WTC11 (cell line): ENCODE measurements around the gene ADGRA1.

ENCODE experiments used
- FOXP1 ChIP-seq: sonication (generic); formaldehyde crosslinking; IDR thresholded peaks from 2 replicates; pipeline ENCODE4 v1.8.0; 2022; ENCODE audit warnings: missing genetic modification reagents, mild to moderate bottlenecking, moderate library complexity, borderline replicate concordance
- GTF2I ChIP-seq: fragments of 250-450 bp; sonication (Bioruptor Pico); conservative IDR thresholded peaks from 2 replicates; pipeline ENCODE4 v1.4.0; 2021; ENCODE audit warnings: mild to moderate bottlenecking
- JUN ChIP-seq: sonication (generic); formaldehyde crosslinking; IDR thresholded peaks from 2 replicates; pipeline ENCODE4 v1.8.0; 2023; ENCODE audit warnings: mild to moderate bottlenecking, missing genetic modification reagents
- MYBL2 ChIP-seq: sonication (generic); formaldehyde crosslinking; IDR thresholded peaks from 2 replicates; pipeline ENCODE4 v1.8.1; 2023; ENCODE audit warnings: mild to moderate bottlenecking, moderate library complexity, missing genetic modification reagents
- NFYB ChIP-seq: sonication (generic); formaldehyde crosslinking; conservative IDR thresholded peaks from 2 replicates; pipeline ENCODE4 v1.8.0; 2022; ENCODE audit warnings: low read depth, missing genetic modification reagents
- NR1H2 ChIP-seq: sonication (generic); formaldehyde crosslinking; IDR thresholded peaks from 2 replicates; pipeline ENCODE4 v1.9.0; 2021; ENCODE audit warnings: mild to moderate bottlenecking, moderate library complexity, missing genetic modification reagents
- SP1 ChIP-seq: sonication (generic); formaldehyde crosslinking; conservative IDR thresholded peaks from 2 replicates; pipeline ENCODE4 v1.8.1; 2022; ENCODE audit warnings: missing genetic modification reagents
- ZNF121 ChIP-seq: sonication (generic); formaldehyde crosslinking; IDR thresholded peaks from 2 replicates; pipeline ENCODE4 v1.8.0; 2023; ENCODE audit warnings: missing genetic modification reagents
- ZNF232 ChIP-seq: sonication (generic); formaldehyde crosslinking; IDR thresholded peaks from 2 replicates; pipeline ENCODE4 v1.8.0; 2022; ENCODE audit warnings: mild to moderate bottlenecking, missing genetic modification reagents
- TF ChIP-seq, protein P1 (sequence below): fragments of 200-600 bp; IDR thresholded peaks from 2 replicates; pipeline ENCODE4 v1.8.0; 2022; ENCODE audit warnings: antibody characterized with exemption
- TF ChIP-seq, protein P2 (sequence below): sonication (generic); formaldehyde crosslinking; IDR thresholded peaks from 2 replicates; pipeline ENCODE4 v1.8.1; 2022; ENCODE audit warnings: missing genetic modification reagents, borderline replicate concordance
- TF ChIP-seq, protein P3 (sequence below): sonication (generic); formaldehyde crosslinking; IDR thresholded peaks from 2 replicates; pipeline ENCODE4 v1.8.1; 2023; ENCODE audit warnings: mild to moderate bottlenecking, missing genetic modification reagents, borderline replicate concordance
- TF ChIP-seq, protein P4 (sequence below): sonication (generic); formaldehyde crosslinking; IDR thresholded peaks from 2 replicates; pipeline ENCODE4 v1.8.1; 2023; ENCODE audit warnings: mild to moderate bottlenecking, moderate library complexity, missing genetic modification reagents

DNA sequence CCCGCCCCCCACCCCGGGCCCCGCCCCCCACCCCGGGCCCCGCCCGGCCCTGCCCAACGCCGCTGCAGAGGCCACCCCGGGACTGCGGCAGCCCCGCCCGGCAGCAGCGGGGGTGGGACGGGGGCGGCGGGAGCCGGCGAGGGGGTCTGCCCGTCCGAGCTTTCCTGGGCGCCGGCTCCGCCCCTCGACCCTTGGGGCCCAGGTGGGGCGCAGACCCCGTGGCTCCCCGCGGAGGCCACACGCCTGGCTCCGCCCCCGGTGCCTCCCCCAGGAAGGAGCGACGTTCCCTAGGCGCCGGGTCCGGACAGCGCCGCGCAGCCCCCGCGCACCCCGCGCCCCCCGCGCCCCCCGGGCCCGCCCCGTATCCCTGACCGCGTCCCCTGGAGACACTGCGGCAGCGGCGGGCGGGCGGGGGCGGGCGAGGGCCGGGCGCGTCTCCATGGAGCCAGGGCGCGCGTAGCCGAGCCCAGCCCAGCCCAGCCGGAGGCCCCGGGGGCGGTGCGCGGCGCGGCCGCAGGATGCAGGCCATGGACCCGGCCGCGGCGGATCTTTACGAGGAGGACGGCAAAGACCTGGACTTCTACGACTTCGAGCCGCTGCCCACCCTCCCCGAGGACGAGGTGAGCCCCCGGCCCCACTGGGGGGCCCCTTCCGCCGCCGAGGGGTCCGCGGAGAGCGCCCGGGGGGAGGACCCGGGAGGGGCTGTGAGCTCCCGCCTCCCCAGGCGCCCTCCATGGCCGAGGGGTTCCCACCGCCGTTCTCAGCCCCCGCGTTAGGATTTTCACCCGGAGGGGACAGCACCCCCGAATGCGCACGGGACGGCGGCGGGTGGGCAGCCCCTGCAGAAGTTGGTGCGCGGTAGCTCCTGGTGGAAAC, 72.5 kb downstream of the ADGRA1 start, which contains the start of gene KNDC1:
- no peak for TF ChIP-seq FOXP1 (CRISPR knock-in tag)
- TF ChIP-seq, protein P1, sequence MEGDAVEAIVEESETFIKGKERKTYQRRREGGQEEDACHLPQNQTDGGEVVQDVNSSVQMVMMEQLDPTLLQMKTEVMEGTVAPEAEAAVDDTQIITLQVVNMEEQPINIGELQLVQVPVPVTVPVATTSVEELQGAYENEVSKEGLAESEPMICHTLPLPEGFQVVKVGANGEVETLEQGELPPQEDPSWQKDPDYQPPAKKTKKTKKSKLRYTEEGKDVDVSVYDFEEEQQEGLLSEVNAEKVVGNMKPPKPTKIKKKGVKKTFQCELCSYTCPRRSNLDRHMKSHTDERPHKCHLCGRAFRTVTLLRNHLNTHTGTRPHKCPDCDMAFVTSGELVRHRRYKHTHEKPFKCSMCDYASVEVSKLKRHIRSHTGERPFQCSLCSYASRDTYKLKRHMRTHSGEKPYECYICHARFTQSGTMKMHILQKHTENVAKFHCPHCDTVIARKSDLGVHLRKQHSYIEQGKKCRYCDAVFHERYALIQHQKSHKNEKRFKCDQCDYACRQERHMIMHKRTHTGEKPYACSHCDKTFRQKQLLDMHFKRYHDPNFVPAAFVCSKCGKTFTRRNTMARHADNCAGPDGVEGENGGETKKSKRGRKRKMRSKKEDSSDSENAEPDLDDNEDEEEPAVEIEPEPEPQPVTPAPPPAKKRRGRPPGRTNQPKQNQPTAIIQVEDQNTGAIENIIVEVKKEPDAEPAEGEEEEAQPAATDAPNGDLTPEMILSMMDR: no peak
- TF ChIP-seq JUN: no peak
- TF ChIP-seq SP1: peak; percentile 43; the same call in 1 of the 2 replicates
- TF ChIP-seq GTF2I: no peak
- TF ChIP-seq ZNF121 (CRISPR knock-in tag): no peak
- TF ChIP-seq, protein P2, sequence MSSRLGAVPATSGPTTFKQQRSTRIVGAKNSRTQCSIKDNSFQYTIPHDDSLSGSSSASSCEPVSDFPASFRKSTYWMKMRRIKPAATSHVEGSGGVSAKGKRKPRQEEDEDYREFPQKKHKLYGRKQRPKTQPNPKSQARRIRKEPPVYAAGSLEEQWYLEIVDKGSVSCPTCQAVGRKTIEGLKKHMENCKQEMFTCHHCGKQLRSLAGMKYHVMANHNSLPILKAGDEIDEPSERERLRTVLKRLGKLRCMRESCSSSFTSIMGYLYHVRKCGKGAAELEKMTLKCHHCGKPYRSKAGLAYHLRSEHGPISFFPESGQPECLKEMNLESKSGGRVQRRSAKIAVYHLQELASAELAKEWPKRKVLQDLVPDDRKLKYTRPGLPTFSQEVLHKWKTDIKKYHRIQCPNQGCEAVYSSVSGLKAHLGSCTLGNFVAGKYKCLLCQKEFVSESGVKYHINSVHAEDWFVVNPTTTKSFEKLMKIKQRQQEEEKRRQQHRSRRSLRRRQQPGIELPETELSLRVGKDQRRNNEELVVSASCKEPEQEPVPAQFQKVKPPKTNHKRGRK (CRISPR knock-in tag): no peak
- TF ChIP-seq, protein P3, sequence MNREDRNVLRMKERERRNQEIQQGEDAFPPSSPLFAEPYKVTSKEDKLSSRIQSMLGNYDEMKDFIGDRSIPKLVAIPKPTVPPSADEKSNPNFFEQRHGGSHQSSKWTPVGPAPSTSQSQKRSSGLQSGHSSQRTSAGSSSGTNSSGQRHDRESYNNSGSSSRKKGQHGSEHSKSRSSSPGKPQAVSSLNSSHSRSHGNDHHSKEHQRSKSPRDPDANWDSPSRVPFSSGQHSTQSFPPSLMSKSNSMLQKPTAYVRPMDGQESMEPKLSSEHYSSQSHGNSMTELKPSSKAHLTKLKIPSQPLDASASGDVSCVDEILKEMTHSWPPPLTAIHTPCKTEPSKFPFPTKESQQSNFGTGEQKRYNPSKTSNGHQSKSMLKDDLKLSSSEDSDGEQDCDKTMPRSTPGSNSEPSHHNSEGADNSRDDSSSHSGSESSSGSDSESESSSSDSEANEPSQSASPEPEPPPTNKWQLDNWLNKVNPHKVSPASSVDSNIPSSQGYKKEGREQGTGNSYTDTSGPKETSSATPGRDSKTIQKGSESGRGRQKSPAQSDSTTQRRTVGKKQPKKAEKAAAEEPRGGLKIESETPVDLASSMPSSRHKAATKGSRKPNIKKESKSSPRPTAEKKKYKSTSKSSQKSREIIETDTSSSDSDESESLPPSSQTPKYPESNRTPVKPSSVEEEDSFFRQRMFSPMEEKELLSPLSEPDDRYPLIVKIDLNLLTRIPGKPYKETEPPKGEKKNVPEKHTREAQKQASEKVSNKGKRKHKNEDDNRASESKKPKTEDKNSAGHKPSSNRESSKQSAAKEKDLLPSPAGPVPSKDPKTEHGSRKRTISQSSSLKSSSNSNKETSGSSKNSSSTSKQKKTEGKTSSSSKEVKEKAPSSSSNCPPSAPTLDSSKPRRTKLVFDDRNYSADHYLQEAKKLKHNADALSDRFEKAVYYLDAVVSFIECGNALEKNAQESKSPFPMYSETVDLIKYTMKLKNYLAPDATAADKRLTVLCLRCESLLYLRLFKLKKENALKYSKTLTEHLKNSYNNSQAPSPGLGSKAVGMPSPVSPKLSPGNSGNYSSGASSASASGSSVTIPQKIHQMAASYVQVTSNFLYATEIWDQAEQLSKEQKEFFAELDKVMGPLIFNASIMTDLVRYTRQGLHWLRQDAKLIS (CRISPR knock-in tag): no peak
- TF ChIP-seq, protein P4, sequence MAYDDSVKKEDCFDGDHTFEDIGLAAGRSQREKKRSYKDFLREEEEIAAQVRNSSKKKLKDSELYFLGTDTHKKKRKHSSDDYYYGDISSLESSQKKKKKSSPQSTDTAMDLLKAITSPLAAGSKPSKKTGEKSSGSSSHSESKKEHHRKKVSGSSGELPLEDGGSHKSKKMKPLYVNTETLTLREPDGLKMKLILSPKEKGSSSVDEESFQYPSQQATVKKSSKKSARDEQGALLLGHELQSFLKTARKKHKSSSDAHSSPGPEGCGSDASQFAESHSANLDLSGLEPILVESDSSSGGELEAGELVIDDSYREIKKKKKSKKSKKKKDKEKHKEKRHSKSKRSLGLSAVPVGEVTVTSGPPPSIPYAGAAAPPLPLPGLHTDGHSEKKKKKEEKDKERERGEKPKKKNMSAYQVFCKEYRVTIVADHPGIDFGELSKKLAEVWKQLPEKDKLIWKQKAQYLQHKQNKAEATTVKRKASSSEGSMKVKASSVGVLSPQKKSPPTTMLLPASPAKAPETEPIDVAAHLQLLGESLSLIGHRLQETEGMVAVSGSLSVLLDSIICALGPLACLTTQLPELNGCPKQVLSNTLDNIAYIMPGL (CRISPR knock-in tag): no peak
- no peak for TF ChIP-seq ZNF232 (CRISPR knock-in tag)
- TF ChIP-seq NFYB (CRISPR knock-in tag): no peak
- no peak for TF ChIP-seq NR1H2 (CRISPR knock-in tag)
- no peak for TF ChIP-seq MYBL2
